H1 (cell line): ENCODE measurements around the gene YAP1. TPM values are rescaled to one million over a fixed set of nuclear protein-coding genes. Genes with fewer than 3 reads are reported as not detected.

Source experiments
- ATF3 ChIP-seq: IDR thresholded peaks from 2 replicates; pipeline ENCODE4 v1.6.1; 2011; ENCODE audit warnings: low read depth, mild to moderate bottlenecking, low read length; ENCODE audit not compliant: insufficient read depth
- E2F6 ChIP-seq: IDR thresholded peaks from 2 replicates; pipeline ENCODE4 v1.6.1; 2012; ENCODE audit warnings: inconsistent platforms
- EZH2 ChIP-seq: fragments of 200-600 bp; sonication (generic); IDR thresholded peaks from 2 replicates; pipeline ENCODE4 v1.7.1; 2012; ENCODE audit warnings: low read depth, mild to moderate bottlenecking, moderate library complexity, low read length, inconsistent platforms; ENCODE audit not compliant: severe bottlenecking
- RAD21 ChIP-seq, 2 experiments: IDR thresholded peaks in 1 of 2; conservative IDR thresholded peaks in 1 of 2; 2 replicates each; pipeline ENCODE4 v1.6.1; 2011; ENCODE audit warnings: low read depth in 2 of 2, low read length in 2 of 2, improper control_type of control experiment in 1 of 2, inconsistent platforms in 1 of 2, mild to moderate bottlenecking in 1 of 2, moderate library complexity in 1 of 2
- SP4 ChIP-seq: IDR thresholded peaks from 2 replicates; pipeline ENCODE4 v1.6.1; 2012; ENCODE audit warnings: low read length, inconsistent platforms
- TBP ChIP-seq: IDR thresholded peaks from 2 replicates; pipeline ENCODE4 v1.6.1; 2011; ENCODE audit warnings: low read depth, low read length, improper control_type of control experiment
- polyA plus RNA-seq, 7 experiments: library from polyadenylated mRNA; depleted of rRNA in 3 of 7; stranded (reverse) in 5 of 7; unstranded in 2 of 7; fragments of >200 nt in 5 of 7; fragments of 200-250 nt in 2 of 7; gene quantifications; 1 replicate in 5 of 7; 2 replicates in 1 of 7; 4 replicates in 1 of 7; pipeline versions ENCODE4 v1.2.1 to v1.2.3, GENCODE V29; 2011 to 2013; ENCODE audit warnings: missing spikeins in 2 of 7, mixed read lengths in 2 of 7
- total RNA-seq: library from RNA; stranded (reverse); fragmentation: NEBNext Ultra II Directional; extraction: Animal tissue kit (Norgen Biotek cat#: 25700); gene quantifications from 2 replicates; pipeline ENCODE4 v1.2.1, GENCODE V29; 2021

YAP1 gene
- total and polyA plus RNA-seq, 2 of the 8 experiments (the other 6 are each of a cell fraction or from before 2014, with no cell fraction given) = 62.0 to 108 TPM

GRCh38 chr11:102191832-102192231 is 81.6 kb downstream of the YAP1 start (continued):
- TF ChIP-seq TBP = no peak
- no peak for TF ChIP-seq EZH2
- no peak for TF ChIP-seq SP4
- TF ChIP-seq ATF3 = no peak
- no peak for TF ChIP-seq RAD21 (IDR thresholded peaks at IDR 0.05 in 1 of 2, conservative IDR thresholded peaks at IDR 0.05 in 1 of 2; ENCODE audit: low read depth in 2 of 2, low read length in 2 of 2)
- no peak for TF ChIP-seq E2F6
